CD4-positive, alpha-beta T cell treated with Interleukin-4 for 4 hours (primary cell): ENCODE results near the gene LIPE.
A peak's percentile ranks its signal among the peaks of the same experiment; 100 is the strongest.

Experiments used
- DNase-seq: peaks from one replicate; pipeline ENCODE4 v3.0.0-alpha.2; 2020

LIPE gene

GRCh38 chr19:42445948-42446347 is 18.8 kb upstream of the LIPE start:
- DNase-seq = no peak

- DNase-seq = no peak
Measured at GRCh38 chr19:42443944-42444398, 16.8 kb upstream of the LIPE start.

GRCh38 chr19:42442833-42443232 is 15.6 kb upstream of the LIPE start, which contains the start of gene CXCL17:
Gene CXCL17, minus strand, starts transcription at chr19:42442946. Its CDS starts 114 bp downstream, at chr19:42442832.
- DNase-seq = no peak

DNA sequence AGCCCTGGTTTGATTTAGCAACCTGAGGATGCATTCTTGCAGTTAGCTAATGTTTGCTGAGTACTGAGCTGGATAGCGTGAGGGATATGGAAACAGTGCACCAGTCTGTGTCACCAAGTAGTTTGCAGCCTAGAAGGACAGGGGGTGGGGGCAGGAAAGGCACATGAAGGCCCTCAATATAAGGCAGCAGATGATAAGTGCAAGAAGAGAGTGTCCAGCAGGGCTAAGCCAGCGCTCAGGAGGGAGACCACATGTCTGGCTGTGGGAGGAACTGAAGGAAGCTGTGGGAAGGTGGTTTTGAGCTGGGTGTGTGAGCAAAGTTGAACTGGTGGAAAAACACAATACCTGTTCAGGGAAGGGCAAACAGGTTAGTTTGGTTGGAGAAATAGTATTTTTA is 13.9 kb upstream of the LIPE start:
- DNase-seq = no peak

- peak; percentile 70 for DNase-seq
Measured at GRCh38 chr19:42440357-42441048, 13.3 kb upstream of the LIPE start.

- no peak for DNase-seq
Measured at GRCh38 chr19:42436006-42436405, 8.8 kb upstream of the LIPE start.

GRCh38 chr19:42435316-42435715 is 8.1 kb upstream of the LIPE start:
- no peak for DNase-seq

GRCh38 chr19:42433503-42434260 is 6.5 kb upstream of the LIPE start:
- DNase-seq = peak; percentile 69

GRCh38 chr19:42431486-42431885 is 4.3 kb upstream of the LIPE start:
- no peak for DNase-seq

DNA sequence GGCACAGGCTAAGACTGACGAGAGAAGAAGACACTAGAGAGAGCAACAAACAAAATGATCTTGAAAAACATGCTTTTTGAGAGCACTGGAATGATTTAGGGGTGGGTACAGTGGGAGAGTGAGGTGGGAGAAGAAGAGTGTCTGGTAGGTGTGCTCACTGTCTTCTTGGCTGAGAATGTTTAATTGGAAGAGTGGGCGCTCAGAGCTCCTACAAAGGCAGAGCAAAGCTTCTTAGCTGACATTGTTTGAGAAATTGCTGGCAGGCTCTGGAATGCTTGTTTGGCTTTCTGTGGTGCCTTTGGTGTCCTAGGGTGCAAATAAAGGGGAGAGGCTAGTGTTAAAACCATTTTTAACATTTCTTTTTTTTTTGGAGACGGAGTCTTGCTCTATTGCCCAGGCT is 1.5 kb upstream of the LIPE start:
- no peak for DNase-seq

- DNase-seq = no peak
Measured at GRCh38 chr19:42426643-42427042, 545 bp downstream of the LIPE start.

DNA sequence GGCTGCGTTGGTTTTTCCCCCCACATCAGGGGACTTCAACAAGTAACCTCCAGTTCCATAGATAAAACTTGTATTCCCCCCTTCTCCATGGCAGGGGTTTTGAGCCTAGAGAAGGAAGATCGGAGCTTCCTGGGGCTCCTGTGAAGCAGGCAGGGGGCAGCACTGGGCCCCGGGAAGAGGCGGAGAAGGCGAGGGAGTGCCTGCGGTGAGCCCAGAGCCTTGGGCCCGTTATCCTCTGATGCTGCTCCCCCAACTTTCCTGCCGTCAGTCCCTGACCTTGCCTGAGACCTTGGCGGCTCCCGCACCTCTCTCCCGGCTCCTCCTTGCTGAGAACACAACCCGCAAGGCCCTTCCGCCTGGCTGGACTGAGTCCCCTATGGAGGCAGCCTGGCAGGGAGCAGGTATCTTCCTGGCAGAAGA is 2.5 kb downstream of the LIPE start:
- no peak for DNase-seq

DNA sequence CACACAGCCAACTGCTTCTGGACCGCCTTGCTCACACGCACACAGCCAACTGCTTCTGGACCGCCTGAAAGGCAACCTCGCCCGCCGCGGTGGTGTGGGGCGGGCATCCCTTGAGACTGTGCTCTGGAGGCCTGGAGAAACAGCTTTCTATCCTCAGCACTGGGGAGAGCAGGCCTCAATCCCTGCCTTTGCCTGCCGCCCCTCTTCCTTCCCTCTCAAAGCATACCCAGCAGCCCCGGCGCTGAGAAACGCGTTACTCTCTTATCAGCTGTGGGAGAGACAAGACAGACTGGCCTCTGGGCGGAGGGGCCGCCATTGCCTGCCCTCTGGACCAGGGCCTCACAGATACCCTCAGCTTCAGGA is 2.9 kb downstream of the LIPE start:
- DNase-seq = no peak

DNA sequence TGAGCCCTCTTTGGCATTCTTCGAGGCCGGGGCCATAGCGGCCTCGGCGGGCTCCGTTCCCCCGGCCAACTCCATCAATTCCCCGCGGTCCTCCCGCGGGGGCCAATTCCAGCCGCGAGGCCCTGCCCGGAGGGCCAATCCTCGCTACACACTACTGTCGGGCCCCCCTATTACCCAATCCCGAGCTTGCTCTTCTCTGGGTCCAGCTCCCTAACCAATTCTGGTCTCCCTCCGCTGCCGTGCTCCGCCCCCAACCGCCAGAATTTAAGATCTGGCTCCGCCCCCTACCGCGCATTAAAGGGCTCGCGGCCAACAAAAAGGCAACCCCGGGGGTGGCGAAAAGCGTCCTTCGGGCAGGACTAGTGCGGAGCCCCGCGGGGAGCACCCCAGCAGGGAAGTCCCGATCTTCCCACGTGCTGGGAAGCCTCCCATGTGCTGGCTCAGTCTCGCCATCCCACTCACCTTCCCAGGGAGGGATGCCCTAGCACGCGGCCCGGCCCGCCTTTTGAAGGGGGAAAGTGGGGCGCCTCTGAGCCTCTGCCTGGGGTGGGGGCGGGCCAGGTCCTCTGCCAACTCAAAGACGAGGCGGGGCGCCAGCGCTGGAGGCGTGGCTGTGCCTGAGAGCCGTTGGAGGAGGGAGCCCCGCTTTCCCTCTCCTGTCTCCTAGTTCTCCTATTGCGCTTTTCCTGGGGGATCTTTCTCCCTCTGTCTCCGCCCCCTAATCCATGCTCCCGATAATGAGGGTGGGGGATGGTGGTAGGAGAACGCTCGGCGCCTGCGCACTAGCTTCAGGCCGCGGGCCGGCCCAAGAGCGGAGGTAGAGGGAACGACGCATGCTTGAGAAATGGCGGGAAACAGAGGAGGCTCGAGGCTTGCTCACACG is 3.5 kb downstream of the LIPE start:
- DNase-seq = peak; percentile 94

DNA sequence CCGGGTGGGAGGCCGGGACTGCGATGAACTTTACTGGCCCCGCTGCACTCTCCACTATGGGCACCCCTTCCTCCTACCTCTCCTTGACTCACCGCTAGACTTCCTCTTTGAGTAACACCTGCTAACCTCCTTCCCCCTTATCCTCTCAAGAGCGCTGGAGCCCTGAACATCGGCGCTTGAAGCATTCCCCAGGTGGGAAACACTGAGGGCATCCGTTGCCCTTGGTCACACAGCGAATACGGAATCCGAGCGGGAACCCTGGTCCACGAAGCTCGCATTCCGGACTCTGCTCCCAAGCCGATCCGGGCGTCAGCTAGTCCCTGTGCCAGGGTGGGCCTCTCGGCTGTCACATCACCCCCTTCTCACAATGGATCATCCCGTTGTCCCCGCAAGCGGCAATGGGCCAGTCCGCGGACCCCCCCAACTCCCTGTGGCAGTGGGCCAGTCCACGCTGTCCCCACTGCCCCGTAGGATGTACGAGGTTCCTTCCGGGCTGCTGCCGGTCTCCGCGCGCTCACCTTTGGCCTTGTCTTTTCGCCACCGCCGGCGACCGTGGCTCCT is 4.2 kb downstream of the LIPE start:
- DNase-seq = peak; percentile 52

GRCh38 chr19:42422092-42422900 is 4.9 kb downstream of the LIPE start:
- DNase-seq = no peak

- DNase-seq = no peak
Measured at GRCh38 chr19:42421591-42422031, 5.6 kb downstream of the LIPE start.

DNA sequence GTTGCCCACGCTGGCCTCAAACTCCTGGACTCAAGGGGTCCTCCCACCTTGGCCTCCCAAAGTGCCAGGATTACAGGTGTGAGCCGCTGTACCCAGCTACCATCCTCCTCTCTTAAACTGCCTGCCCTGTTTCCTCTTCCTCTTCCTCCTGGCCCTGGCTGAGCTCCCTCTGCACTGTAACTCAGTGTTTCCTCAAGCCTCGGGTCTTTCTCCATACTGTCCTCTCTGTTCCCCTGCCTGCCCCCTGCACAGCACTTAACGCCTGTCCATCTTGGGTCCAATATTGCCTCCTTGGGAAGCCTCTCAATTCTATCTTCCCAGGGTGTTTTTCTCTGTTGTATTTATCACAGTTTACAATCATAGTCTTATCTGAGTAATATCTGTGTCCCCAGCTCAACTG is 6.1 kb downstream of the LIPE start:
- DNase-seq = no peak

DNA sequence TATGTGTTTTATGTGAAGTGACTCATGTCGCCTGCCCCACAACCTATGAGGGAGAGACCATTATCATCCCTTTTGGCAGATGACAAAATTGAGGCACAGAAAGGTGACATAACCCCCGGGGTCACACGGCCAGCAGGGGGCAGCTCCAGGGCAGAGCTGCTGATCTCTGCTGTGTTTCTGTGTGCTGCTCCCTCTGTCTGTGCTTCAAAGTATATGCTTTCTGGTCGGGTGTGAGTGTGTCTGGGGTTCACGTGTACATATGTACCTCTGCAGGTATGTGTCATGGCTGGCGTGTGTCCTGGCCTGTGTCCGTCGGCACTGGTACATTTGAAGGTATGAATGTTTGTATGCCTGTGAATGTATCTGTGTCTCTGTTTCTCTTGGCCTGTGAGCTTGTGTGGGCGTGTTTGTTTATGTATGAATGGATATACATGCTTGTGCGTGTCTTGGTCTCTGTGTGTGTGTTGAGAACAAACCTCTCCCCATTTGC is 7.1 kb downstream of the LIPE start:
- DNase-seq = peak; percentile 84

- no peak for DNase-seq
Measured at GRCh38 chr19:42419309-42419708, 7.9 kb downstream of the LIPE start.

DNA sequence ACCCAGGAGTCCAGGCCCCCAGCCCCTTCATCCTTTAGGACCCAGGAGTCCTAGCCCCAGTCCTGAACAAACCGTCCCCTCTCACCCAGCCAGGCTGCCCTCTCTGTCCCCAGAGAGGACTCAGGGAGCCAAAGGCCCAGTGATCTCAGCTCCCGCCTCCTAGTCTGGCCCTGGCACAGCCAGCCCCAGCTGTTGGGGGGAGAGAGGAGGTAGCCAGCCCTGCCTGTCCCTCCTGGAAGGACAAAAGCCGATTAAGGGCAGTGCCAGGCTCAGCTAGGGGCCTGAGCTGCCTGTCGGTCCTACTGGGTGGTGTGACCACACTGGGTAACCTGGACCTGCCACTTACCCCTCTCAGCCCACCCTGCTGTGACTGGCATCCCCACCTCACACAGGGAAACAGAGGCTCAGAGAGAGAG is 14.5 kb downstream of the LIPE start:
- no peak for DNase-seq

DNA sequence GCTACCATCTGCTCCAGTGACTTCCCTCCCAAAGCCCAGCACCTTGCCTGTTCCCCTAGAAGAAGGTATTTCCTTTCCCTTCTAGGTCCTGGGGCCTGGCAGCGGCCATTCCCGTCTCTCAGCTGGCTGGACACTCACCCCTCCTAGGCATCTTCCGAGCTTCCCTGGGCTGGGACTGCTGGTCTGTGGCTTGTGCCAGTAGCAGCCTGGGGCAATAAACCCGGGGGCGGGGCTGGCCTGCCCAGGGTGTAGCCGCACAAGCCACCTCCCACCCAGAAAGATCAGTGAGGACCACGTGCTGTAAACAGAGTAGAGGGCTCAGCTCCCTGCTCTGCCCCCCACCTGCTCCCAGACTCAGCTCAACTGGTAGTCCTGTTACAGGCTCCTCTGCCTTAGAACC is 15.0 kb downstream of the LIPE start:
- no peak for DNase-seq
